GM18870 (cell line): Measurements from ENCODE around the gene RWDD3.
A peak's percentile ranks its signal among the peaks of the same experiment; 100 is the strongest.

Source experiments
- ATAC-seq: cut with Tn5 transposase; IDR thresholded peaks from one replicate; pipeline ENCODE4 v1.9.1; 2021; ENCODE audit warnings: moderate library complexity; ENCODE audit not compliant: unreplicated experiment

RWDD3 gene

GRCh38 chr1:95229706-95230105, 4.3 kb upstream of the RWDD3 start:
- ATAC-seq, result no peak

GRCh38 chr1:95230256-95230655, 3.8 kb upstream of the RWDD3 start:
- ATAC-seq, result no peak

DNA sequence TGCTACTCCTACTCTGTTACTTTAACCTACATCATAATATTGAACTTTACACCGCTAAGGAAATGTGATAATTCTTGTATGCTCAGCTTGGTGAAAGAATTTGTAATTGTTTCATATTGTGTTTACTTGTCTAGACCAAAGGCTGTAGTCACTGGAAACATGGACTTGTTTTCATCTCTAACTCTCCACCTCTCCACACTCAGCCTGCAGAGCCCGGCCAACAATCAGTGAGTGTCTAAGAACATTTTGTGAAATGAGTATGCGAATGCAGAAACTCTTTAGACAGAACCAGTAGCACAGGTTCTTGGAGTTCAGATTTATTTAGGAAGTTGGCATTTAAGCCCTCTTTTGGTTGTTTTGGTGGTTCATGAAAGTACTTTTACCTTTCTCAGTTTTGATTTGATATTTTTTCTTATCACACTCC, 3.2 kb upstream of the RWDD3 start:
- ATAC-seq, result no peak

- no peak for ATAC-seq
Measured at GRCh38 chr1:95232646-95233318, 1.2 kb upstream of the RWDD3 start.

DNA sequence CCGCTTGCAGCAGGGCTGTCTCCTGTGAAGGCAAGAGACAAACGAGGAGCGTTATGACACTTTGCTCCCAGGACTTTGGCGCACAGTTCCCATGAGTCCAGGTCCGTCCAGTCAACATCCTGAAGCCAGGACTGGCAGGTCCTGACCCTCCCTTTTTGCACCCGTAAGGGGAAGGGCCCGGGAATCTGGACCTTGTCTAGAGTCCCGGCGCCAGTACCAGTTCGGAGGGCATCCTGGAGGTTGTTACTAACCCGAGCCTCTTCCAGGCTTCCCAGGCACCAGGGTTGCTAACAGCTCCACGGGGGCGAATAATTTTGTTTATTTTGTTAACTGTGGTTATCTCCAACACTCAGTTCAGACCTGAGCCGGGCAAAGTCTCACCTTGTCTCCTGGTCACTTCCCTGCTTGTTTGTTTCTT, 682 bp upstream of the RWDD3 start:
- peak; percentile 1 for ATAC-seq

GRCh38 chr1:95236784-95237575, 3.0 kb downstream of the RWDD3 start:
- no peak for ATAC-seq

- no peak for ATAC-seq
Measured at GRCh38 chr1:95237981-95238703, 4.1 kb downstream of the RWDD3 start.

DNA sequence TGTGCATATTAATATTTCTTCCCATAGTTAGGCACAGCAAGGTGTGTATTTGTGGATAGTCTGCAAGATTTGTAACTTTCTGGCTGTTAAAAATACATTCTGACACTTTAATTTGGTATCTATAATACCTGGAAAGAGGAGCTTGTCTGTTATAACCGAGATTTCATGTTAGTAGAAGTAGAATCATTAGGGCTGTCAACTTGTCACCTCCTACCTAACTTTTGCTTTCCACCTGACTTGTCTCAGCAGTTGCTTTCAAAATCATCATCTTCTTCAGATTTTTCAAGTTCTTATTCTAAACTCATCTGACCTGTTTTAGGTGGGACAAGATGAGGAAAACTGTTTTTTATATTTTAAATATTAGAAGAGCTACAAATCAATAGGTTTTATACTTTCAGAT, 11.0 kb downstream of the RWDD3 start:
- ATAC-seq, result no peak

DNA sequence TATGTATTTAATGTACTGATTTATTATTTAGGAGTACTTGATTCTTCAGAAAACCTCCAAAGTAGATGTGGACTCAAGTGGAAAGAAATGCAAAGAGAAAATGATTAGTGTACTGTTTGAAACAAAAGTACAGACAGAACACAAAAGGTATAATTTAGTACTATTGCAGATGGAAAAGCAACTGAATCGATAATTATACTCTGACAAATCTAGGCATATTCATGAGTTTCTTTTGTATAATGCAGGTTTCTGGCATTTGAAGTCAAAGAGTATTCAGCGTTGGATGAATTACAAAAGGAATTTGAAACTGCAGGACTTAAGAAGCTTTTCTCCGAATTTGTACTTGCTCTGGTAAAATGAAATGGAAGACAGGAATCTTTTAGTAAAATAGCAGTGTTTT, 12.5 kb downstream of the RWDD3 start:
- no peak for ATAC-seq

DNA sequence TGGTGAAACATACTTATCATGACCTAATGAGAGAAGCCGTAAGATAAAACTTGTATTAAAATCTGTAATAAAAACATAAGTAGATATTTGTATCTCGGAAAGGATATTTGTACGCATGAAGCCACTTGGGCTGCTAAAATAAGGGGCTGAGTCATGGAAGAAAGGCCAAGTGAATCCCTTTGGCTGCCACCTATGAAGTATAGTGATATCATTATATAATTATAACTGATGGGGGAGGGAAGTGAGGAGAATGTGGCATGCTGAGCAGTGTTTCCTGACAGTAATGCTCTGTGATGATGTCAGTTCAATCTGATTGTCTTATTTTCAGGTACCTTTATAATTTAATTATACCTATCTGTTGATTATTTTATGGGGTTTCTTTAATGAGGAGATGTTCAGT, 13.6 kb downstream of the RWDD3 start:
- no peak for ATAC-seq

- ATAC-seq, result no peak
Measured at GRCh38 chr1:95249916-95250315, 15.9 kb downstream of the RWDD3 start.

- no peak for ATAC-seq
Measured at GRCh38 chr1:95252422-95252821, 18.4 kb downstream of the RWDD3 start.

DNA sequence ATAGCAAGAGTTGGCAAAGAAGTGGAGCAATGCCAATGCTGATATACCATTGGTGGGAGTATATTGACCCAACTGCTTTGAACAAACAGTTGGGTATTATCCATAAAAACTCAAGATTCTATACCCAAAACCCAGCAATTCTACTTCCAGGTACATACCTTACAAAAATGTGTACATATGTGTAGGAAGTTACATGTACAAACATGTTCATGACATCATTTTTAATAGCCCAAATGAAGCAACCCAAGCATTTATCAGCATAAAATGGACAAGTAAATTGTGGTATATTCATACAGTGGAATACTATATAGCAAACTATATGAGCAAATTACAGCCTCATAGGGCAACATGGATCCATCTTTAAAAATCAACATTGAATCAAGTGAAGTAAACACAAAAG, 20.9 kb downstream of the RWDD3 start:
- ATAC-seq, result no peak

GRCh38 chr1:95255826-95256225, 21.8 kb downstream of the RWDD3 start:
- ATAC-seq, result no peak

GRCh38 chr1:95257758-95258157, 23.7 kb downstream of the RWDD3 start:
- ATAC-seq, result no peak

DNA sequence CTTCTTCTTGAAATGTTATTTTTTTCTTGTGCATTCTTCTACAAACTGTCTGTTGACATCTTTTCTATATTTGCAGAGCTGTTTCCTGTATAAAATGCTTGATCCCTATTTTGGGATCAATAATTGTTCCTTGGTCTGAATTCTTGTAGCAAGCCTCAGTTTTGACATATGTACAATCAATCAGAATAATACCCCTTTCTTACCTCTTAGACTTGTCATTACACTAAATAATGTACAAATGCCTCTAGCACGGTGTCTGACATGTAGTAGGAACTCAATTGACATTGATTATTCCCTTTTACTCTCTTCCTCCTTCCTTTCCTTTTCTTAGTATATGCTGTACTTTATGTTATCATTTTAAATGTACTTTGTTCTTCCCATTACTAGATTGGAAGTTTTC, 25.2 kb downstream of the RWDD3 start:
- no peak for ATAC-seq

- ATAC-seq, result no peak
Measured at GRCh38 chr1:95262913-95263312, 28.9 kb downstream of the RWDD3 start.

GRCh38 chr1:95263450-95263849, 29.4 kb downstream of the RWDD3 start:
- no peak for ATAC-seq

- no peak for ATAC-seq
Measured at GRCh38 chr1:95265106-95265505, 31.1 kb downstream of the RWDD3 start.

GRCh38 chr1:95276429-95276828, 42.4 kb downstream of the RWDD3 start:
- ATAC-seq, result no peak

DNA sequence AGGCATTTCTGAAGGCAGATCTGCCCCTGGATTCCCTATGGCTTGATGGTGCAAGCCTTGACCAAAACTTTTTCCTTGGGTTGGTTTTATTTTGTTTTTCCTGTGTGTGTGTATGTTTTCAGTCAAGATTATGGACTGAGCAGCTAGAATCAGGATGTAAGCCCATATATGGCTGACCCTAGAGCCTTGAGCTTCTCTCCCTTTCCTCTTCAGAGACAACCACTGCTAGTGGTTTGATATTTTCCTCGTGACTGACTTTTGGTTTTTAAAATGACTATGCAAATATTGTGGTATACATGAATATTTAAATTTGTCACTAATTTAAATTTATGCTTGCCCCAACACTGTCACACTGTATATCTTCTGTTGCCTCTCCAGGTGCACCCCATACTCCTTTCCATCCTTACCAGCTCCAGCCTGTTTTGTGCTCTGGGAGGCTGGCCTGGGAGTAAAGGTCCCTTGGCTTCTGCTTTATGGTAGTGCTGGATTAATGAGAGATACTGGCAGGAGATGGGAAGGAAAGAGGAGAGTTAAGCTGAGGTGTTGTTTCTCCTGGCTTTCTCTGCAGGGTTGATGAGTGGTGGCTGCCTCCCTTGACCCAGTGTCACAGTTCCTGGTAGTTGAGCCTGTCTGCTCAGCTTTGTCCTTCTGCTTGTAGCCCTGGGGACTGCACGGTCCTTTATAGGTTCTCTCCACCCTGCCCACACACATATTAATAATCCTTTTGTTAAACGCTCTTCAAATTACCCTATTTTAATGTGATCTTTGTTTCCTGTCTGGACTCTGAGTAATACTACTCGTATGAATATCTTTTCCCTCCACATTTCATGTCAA, 44.4 kb downstream of the RWDD3 start:
- ATAC-seq, result peak; percentile 73
